Measurements from ENCODE around the gene RAB11FIP3.
"Not testable (repeated sequence)": the region's sequence is repeated elsewhere in the genome, so short reads cannot be mapped to it uniquely, and the experiment has no call there.

RAB11FIP3 gene

GRCh38 chr16:425082-425718 is at the start of gene RAB11FIP3:
Gene RAB11FIP3 (plus strand): TSS chr16:425649. CDS start chr16:426007, 358 bp downstream.
- peak; percentile 89 for DNase-seq (ENCODE audit: low spot score)

GRCh38 chr16:375927-376816 is 49.3 kb upstream of the RAB11FIP3 start:
- no peak for DNase-seq (ENCODE audit: low spot score)

GRCh38 chr16:376817-377418 is 48.5 kb upstream of the RAB11FIP3 start:
- DNase-seq (ENCODE audit: low spot score) = no peak

- no peak for DNase-seq (ENCODE audit: low spot score)
Measured at GRCh38 chr16:377419-377951, 48.0 kb upstream of the RAB11FIP3 start.

- DNase-seq (ENCODE audit: low spot score) = not testable (repeated sequence)
Measured at GRCh38 chr16:378113-378820, 47.2 kb upstream of the RAB11FIP3 start.

GRCh38 chr16:378821-379182 is 46.6 kb upstream of the RAB11FIP3 start:
- no peak for DNase-seq (ENCODE audit: low spot score)

GRCh38 chr16:379183-379960 is 46.1 kb upstream of the RAB11FIP3 start:
- no peak for DNase-seq (ENCODE audit: low spot score)

GRCh38 chr16:379961-380761 is 45.3 kb upstream of the RAB11FIP3 start:
- DNase-seq (ENCODE audit: low spot score) = no peak

GRCh38 chr16:380762-381011 is 44.8 kb upstream of the RAB11FIP3 start:
- no peak for DNase-seq (ENCODE audit: low spot score)

- no peak for DNase-seq (ENCODE audit: low spot score)
Measured at GRCh38 chr16:381012-381788, 44.2 kb upstream of the RAB11FIP3 start.

- peak; percentile 49 for DNase-seq (ENCODE audit: low spot score)
Measured at GRCh38 chr16:381789-382717, 43.4 kb upstream of the RAB11FIP3 start, which contains the start of gene PGAP6. Gene PGAP6 (minus strand): TSS chr16:381978. CDS start chr16:381821, 157 bp downstream.

- DNase-seq (ENCODE audit: low spot score) = no peak
Measured at GRCh38 chr16:383326-384051, 42.0 kb upstream of the RAB11FIP3 start.

GRCh38 chr16:386641-387156 is 38.8 kb upstream of the RAB11FIP3 start:
- no peak for DNase-seq (ENCODE audit: low spot score)

- DNase-seq (ENCODE audit: low spot score) = not testable (repeated sequence)
Measured at GRCh38 chr16:387761-388666, 37.4 kb upstream of the RAB11FIP3 start.

GRCh38 chr16:389352-389751 is 36.1 kb upstream of the RAB11FIP3 start:
- DNase-seq (ENCODE audit: low spot score) = no peak

GRCh38 chr16:391885-392335 is 33.5 kb upstream of the RAB11FIP3 start:
- peak; percentile 82 for DNase-seq (ENCODE audit: low spot score)
